K562 (cell line): Measurements from ENCODE around the gene KLK2. TPM values are rescaled to one million over a fixed set of nuclear protein-coding genes. Genes with fewer than 3 reads are reported as not detected.

Experiments
- CREB3L1 ChIP-seq: fragments of 450-650 bp; IDR thresholded peaks from 2 replicates; pipeline ENCODE4 v1.6.1; 2014; ENCODE audit warnings: low read depth, mild to moderate bottlenecking, moderate library complexity, borderline replicate concordance
- RREB1 ChIP-seq: fragments of 250-450 bp; sonication (Bioruptor Pico); IDR thresholded peaks from 2 replicates; pipeline ENCODE4 v1.4.0; 2020
- SMAD1 ChIP-seq: fragments of 150-350 bp; IDR thresholded peaks from 2 replicates; pipeline ENCODE4 v1.6.1; 2014; ENCODE audit warnings: low read length, low read depth; ENCODE audit not compliant: partially characterized antibody
- ZBTB49 ChIP-seq: sonication (generic); formaldehyde crosslinking; IDR thresholded peaks from 2 replicates; pipeline ENCODE4 v1.8.0; 2022; ENCODE audit warnings: missing genetic modification reagents, mild to moderate bottlenecking, borderline replicate concordance
- ZNF407 ChIP-seq: fragments of 450-650 bp; IDR thresholded peaks from 2 replicates; pipeline ENCODE4 v1.6.1; 2016; ENCODE audit warnings: low read depth
- ZNF408 ChIP-seq: fragments of 250-450 bp; sonication (Bioruptor Pico); IDR thresholded peaks from 2 replicates; pipeline ENCODE4 v1.4.0; 2020; ENCODE audit warnings: low read depth, mild to moderate bottlenecking, moderate library complexity
- ZNF778 ChIP-seq: fragments of 450-650 bp; formaldehyde crosslinking; IDR thresholded peaks from 2 replicates; pipeline ENCODE4 v1.4.0; 2020; ENCODE audit warnings: mild to moderate bottlenecking, moderate library complexity
- polyA plus RNA-seq, 8 experiments: library from polyadenylated mRNA; depleted of rRNA in 4 of 8; stranded (reverse) in 5 of 8; unstranded in 3 of 8; fragments of >200 nt; fragmentation: Nextera tagmentation in 2 of 8; fragmentation: Illumina TruSeq in 1 of 8; extraction: Ambion mirVana in 2 of 8; extraction: Trizol in 1 of 8; gene quantifications; 2 replicates each; pipeline versions ENCODE4 v1.2.1 to v1.2.3, GENCODE V29; 2011 to 2014; ENCODE audit warnings: inconsistent platforms in 1 of 8, missing spikeins in 1 of 8
- total RNA-seq, 7 experiments: library from RNA; depleted of rRNA in 6 of 7; stranded (reverse); fragments of >200 nt in 6 of 7; fragmentation: Illumina TruSeq in 2 of 7; extraction: Trizol in 2 of 7; gene quantifications; 2 replicates each; pipeline versions ENCODE4 v1.2.1 to v1.2.3, GENCODE V29; 2011 to 2021; ENCODE audit warnings: low replicate concordance in 1 of 7

Gene KLK2
- total and polyA plus RNA-seq, 9 of the 15 experiments (the other 6 are each of a cell fraction or from before 2014, with no cell fraction given), result 0.11 to 0.47 (median 0.23) TPM; not detected in 1

- TF ChIP-seq ZBTB49 (CRISPR knock-in tag) (no peak), SMAD1 (no peak), ZNF778 (no peak), CREB3L1 (no peak), ZNF408 (no peak), RREB1 (CRISPR knock-in tag) (0 out of 2 replicates have a peak, but pooled peaks have one; percentile 46), ZNF407 (no peak)
Measured at GRCh38 chr19:50835785-50836542, 37.3 kb upstream of the KLK2 start (continued).
